ENCODE results near the gene TLR10.
"Not testable (repeated sequence)": the region's sequence is repeated elsewhere in the genome, so short reads cannot be mapped to it uniquely, and the experiment has no call there.

The TLR10 gene

GRCh38 chr4:38814386-38814785 lies 31.6 kb upstream of the TLR10 start:
- no peaks in the 10 kb centered on the region for H3K4me1 ChIP-seq (ENCODE audit: control insufficient read depth, insufficient read depth, low read length)
- H3K9me3 ChIP-seq (replicated peaks; ENCODE audit: low read length) = no peaks in the 10 kb centered on the region
- H3K27me3 ChIP-seq (ENCODE audit: control insufficient read depth, insufficient read depth, low read length) = peaks cover 14% of the 10 kb centered on the region

GRCh38 chr4:38811297-38811696 lies 28.5 kb upstream of the TLR10 start:
- H3K27me3 ChIP-seq (ENCODE audit: control insufficient read depth, insufficient read depth, low read length) = peaks cover 7% of the 10 kb centered on the region
- H3K9ac ChIP-seq (ENCODE audit: low read depth, low read length) = no peak overlapping the region
- no peaks in the 10 kb centered on the region for H3K4me1 ChIP-seq (ENCODE audit: control insufficient read depth, insufficient read depth, low read length)
- H3K4me3 ChIP-seq (ENCODE audit: low read length) = no peak overlapping the region
- H3K36me3 ChIP-seq (ENCODE audit: insufficient read depth, low read length) = no peaks in the 10 kb centered on the region
- H3K4me2 ChIP-seq (ENCODE audit: low read length) = no peak overlapping the region
- H3K9me3 ChIP-seq (replicated peaks; ENCODE audit: low read length) = no peaks in the 10 kb centered on the region

More at GRCh38 chr4:38814386-38814785, 31.6 kb upstream of the TLR10 start:
- Histone ChIP-seq H3K4me2 (ENCODE audit: low read length) (no peak overlapping the region), H3K36me3 (ENCODE audit: insufficient read depth, low read length) (no peaks in the 10 kb centered on the region), H3K4me3 (ENCODE audit: low read length) (no peak overlapping the region), H3K9ac (ENCODE audit: low read depth, low read length) (no peak overlapping the region)

- not testable (repeated sequence) for H3K36me3 ChIP-seq (ENCODE audit: insufficient read depth, low read length); H3K9ac ChIP-seq (ENCODE audit: low read depth, low read length); H3K9me3 ChIP-seq (replicated peaks; ENCODE audit: low read length); H3K4me3 ChIP-seq (ENCODE audit: low read length); H3K4me2 ChIP-seq (ENCODE audit: low read length); H3K27me3 ChIP-seq (ENCODE audit: control insufficient read depth, insufficient read depth, low read length)
- H3K4me1 ChIP-seq (ENCODE audit: control insufficient read depth, insufficient read depth, low read length) = peaks cover 25% of the 10 kb centered on the region
Observed at GRCh38 chr4:38807462-38807861, 24.7 kb upstream of the TLR10 start.

- H3K4me2 ChIP-seq (ENCODE audit: low read length); H3K9ac ChIP-seq (ENCODE audit: low read depth, low read length); H3K4me3 ChIP-seq (ENCODE audit: low read length); H3K27me3 ChIP-seq (ENCODE audit: control insufficient read depth, insufficient read depth, low read length); H3K36me3 ChIP-seq (ENCODE audit: insufficient read depth, low read length); H3K9me3 ChIP-seq (replicated peaks; ENCODE audit: low read length): not testable (repeated sequence)
- peaks cover 25% of the 10 kb centered on the region for H3K4me1 ChIP-seq (ENCODE audit: control insufficient read depth, insufficient read depth, low read length)
Observed at GRCh38 chr4:38806251-38806650, 23.5 kb upstream of the TLR10 start.

GRCh38 chr4:38805530-38806145 lies 22.8 kb upstream of the TLR10 start:
- Histone ChIP-seq H3K4me2 (ENCODE audit: low read length) (peak overlapping the region; percentile 76), H3K4me1 (ENCODE audit: control insufficient read depth, insufficient read depth, low read length) (peaks cover 25% of the 10 kb centered on the region), H3K9ac (ENCODE audit: low read depth, low read length) (peak overlapping the region; percentile 47), H3K27me3 (ENCODE audit: control insufficient read depth, insufficient read depth, low read length) (no peaks in the 10 kb centered on the region), H3K36me3 (ENCODE audit: insufficient read depth, low read length) (no peaks in the 10 kb centered on the region), H3K9me3 (replicated peaks; ENCODE audit: low read length) (no peaks in the 10 kb centered on the region), H3K4me3 (ENCODE audit: low read length) (peak overlapping the region; percentile 58)

GRCh38 chr4:38804654-38805295 lies 22.0 kb upstream of the TLR10 start, which contains the start of gene TLR1:
TLR1 (minus strand) TSS chr4:38804791; CDS start chr4:38798831, 5,960 bp downstream.
- Histone ChIP-seq H3K9ac (ENCODE audit: low read depth, low read length) (peak within 1 kb of the TSS; percentile 47), H3K4me2 (ENCODE audit: low read length) (peak within 1 kb of the TSS; percentile 76), H3K27me3 (ENCODE audit: control insufficient read depth, insufficient read depth, low read length) (no peaks in the 10 kb centered on the region), H3K36me3 (ENCODE audit: insufficient read depth, low read length) (no peaks in the 10 kb centered on the region), H3K4me1 (ENCODE audit: control insufficient read depth, insufficient read depth, low read length) (peaks cover 25% of the 10 kb centered on the region), H3K9me3 (replicated peaks; ENCODE audit: low read length) (no peaks in the 10 kb centered on the region), H3K4me3 (ENCODE audit: low read length) (peak within 1 kb of the TSS; percentile 58)

- Histone ChIP-seq H3K4me3 (ENCODE audit: low read length) (no peak overlapping the region), H3K4me1 (ENCODE audit: control insufficient read depth, insufficient read depth, low read length) (peaks cover 25% of the 10 kb centered on the region), H3K27me3 (ENCODE audit: control insufficient read depth, insufficient read depth, low read length) (no peaks in the 10 kb centered on the region)
Observed at GRCh38 chr4:38803833-38804653, 21.3 kb upstream of the TLR10 start.

GRCh38 chr4:38802561-38803355 lies 20.0 kb upstream of the TLR10 start:
- Histone ChIP-seq H3K4me2 (ENCODE audit: low read length) (no peak overlapping the region), H3K27me3 (ENCODE audit: control insufficient read depth, insufficient read depth, low read length) (no peaks in the 10 kb centered on the region), H3K9me3 (replicated peaks; ENCODE audit: low read length) (no peaks in the 10 kb centered on the region), H3K4me3 (ENCODE audit: low read length) (no peak overlapping the region), H3K9ac (ENCODE audit: low read depth, low read length) (no peak overlapping the region), H3K4me1 (ENCODE audit: control insufficient read depth, insufficient read depth, low read length) (peaks cover 25% of the 10 kb centered on the region), H3K36me3 (ENCODE audit: insufficient read depth, low read length) (no peaks in the 10 kb centered on the region)

More at GRCh38 chr4:38803833-38804653, 21.3 kb upstream of the TLR10 start:
- H3K9ac ChIP-seq (ENCODE audit: low read depth, low read length) = peak overlapping the region; percentile 26
- peak overlapping the region; percentile 46 for H3K4me2 ChIP-seq (ENCODE audit: low read length)
- H3K36me3 ChIP-seq (ENCODE audit: insufficient read depth, low read length) = no peaks in the 10 kb centered on the region
- no peaks in the 10 kb centered on the region for H3K9me3 ChIP-seq (replicated peaks; ENCODE audit: low read length)

GRCh38 chr4:38800961-38801450 lies 18.2 kb upstream of the TLR10 start:
- no peak overlapping the region for H3K4me3 ChIP-seq (ENCODE audit: low read length)
- no peaks in the 10 kb centered on the region for H3K9me3 ChIP-seq (replicated peaks; ENCODE audit: low read length)
- no peaks in the 10 kb centered on the region for H3K36me3 ChIP-seq (ENCODE audit: insufficient read depth, low read length)
- peaks cover 24% of the 10 kb centered on the region for H3K4me1 ChIP-seq (ENCODE audit: control insufficient read depth, insufficient read depth, low read length)
- H3K27me3 ChIP-seq (ENCODE audit: control insufficient read depth, insufficient read depth, low read length) = no peaks in the 10 kb centered on the region
- H3K9ac ChIP-seq (ENCODE audit: low read depth, low read length) = no peak overlapping the region
- H3K4me2 ChIP-seq (ENCODE audit: low read length) = no peak overlapping the region

- no peaks in the 10 kb centered on the region for H3K9me3 ChIP-seq (replicated peaks; ENCODE audit: low read length)
- H3K4me2 ChIP-seq (ENCODE audit: low read length) = no peak overlapping the region
- no peaks in the 10 kb centered on the region for H3K36me3 ChIP-seq (ENCODE audit: insufficient read depth, low read length)
- no peak overlapping the region for H3K9ac ChIP-seq (ENCODE audit: low read depth, low read length)
- H3K27me3 ChIP-seq (ENCODE audit: control insufficient read depth, insufficient read depth, low read length) = no peaks in the 10 kb centered on the region
- peaks cover 17% of the 10 kb centered on the region for H3K4me1 ChIP-seq (ENCODE audit: control insufficient read depth, insufficient read depth, low read length)
- no peak overlapping the region for H3K4me3 ChIP-seq (ENCODE audit: low read length)
Observed at GRCh38 chr4:38800366-38800765, 17.6 kb upstream of the TLR10 start.

GRCh38 chr4:38795087-38795486 lies 12.3 kb upstream of the TLR10 start:
- H3K27me3 ChIP-seq (ENCODE audit: control insufficient read depth, insufficient read depth, low read length) = no peaks in the 10 kb centered on the region
- H3K4me1 ChIP-seq (ENCODE audit: control insufficient read depth, insufficient read depth, low read length) = no peaks in the 10 kb centered on the region
- H3K36me3 ChIP-seq (ENCODE audit: insufficient read depth, low read length) = no peaks in the 10 kb centered on the region
- no peaks in the 10 kb centered on the region for H3K9me3 ChIP-seq (replicated peaks; ENCODE audit: low read length)
- no peak overlapping the region for H3K4me3 ChIP-seq (ENCODE audit: low read length)
- no peak overlapping the region for H3K4me2 ChIP-seq (ENCODE audit: low read length)
- no peak overlapping the region for H3K9ac ChIP-seq (ENCODE audit: low read depth, low read length)

Measured in skeletal muscle satellite cell (primary cell).